Measurements from ENCODE around the gene DHODH.

Gene DHODH

DNA sequence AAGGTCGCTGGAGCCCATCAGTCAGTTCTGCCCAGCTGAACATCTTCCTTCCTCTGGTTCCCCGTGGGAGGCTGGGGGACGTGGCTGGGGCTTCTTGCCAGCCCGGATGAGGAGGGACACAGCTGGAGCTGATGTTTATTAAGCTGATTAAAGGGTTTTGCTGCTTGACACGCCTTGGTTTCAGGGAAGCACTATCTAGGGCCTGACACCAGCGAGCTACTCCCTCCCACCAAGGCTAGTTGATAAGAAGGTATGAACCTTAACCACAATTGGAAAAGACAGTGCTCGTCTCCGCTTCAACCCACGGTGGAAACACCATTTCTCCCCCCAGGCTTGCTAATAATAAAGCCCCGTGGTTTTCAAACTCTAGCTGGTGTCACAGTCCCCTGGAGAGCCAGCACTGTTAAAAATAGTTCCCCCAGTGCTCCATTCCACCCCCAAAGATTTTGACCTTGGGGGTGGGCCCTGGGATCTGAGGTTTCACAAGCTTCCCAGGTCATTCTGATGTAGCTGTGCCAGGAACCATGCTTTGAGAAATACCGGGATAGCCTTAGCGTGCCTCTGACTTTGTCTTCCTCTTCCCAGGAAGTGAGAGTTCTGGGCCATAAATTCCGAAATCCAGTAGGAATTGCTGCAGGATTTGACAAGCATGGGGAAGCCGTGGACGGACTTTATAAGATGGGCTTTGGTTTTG lies 5.5 kb downstream of the DHODH start:
- no peak for DNase-seq (ENCODE audit: low read depth)

DNA sequence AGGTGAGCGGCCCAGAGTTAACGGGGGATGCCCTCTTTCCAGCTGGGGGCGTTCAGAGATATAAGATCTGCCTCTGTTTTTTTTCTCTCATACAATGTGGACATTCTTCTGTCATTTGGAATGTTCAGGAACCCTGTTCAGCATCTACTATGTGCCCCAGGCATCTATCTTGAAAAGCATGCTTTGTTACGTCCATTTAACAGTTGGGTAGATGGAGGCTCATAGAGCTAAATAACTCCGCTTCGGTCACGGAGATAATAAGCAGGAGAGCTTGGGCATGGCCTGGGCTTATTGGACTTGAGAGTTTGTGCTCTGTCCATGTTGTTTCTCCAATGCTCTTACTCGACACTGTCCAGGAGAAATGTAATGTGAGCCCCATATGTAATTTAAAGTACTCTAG lies 6.1 kb downstream of the DHODH start:
- DNase-seq (ENCODE audit: low read depth) = no peak

DNA sequence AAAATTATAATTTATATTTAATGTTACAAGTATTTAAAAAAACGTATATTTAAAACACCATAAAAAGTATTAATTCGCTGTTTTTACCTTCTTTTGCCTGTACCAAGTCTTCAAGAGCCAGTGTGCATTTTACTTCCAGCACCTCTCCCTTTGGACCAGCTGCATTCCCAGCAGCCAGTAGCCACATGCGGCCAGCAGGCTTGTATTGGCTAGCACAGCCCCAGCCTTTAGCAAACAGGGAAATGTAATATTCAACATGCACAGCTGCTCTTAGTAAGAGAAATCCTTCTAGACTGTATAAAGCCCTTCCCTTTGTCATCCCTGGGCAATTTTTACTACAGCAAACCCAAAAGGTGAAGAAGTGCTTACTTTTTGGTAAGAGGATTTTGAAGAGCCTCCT lies 6.6 kb downstream of the DHODH start:
- DNase-seq (ENCODE audit: low read depth) = no peak

DNA sequence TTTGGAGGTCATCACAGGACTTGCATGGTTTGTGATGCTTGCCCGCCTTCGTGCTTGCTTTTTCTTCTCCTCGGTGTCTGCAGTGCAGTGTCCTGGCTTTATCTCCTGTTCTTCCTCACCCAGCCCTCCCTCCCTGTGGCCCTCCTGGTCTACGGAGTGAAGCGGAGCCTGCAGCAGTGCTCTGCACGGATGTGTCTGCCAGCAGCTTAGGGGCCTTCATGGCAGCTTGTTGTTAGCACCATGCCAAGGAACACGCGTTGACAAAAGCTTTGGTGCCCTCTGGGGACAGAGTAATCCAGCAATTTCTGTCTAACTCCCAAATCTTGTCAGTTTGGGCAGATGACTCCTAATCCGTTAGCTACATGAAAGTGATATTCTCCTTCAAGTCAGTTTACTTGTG lies 9.9 kb downstream of the DHODH start:
- DNase-seq (ENCODE audit: low read depth) = no peak

DNA sequence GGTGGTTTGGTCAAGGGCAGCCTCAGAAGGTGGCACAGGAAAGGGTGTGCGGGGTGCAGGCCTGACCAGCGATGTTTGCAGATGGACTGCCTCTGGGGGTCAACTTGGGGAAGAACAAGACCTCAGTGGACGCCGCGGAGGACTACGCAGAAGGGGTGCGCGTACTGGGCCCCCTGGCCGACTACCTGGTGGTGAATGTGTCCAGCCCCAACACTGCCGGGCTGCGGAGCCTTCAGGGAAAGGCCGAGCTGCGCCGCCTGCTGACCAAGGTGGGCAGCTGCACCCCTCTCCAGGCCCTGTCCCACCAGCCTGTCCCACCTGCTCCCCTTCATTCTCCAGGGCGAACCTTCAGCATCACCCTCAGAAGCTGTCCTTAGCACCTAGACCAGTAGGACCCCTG lies 12.5 kb downstream of the DHODH start:
- no peak for DNase-seq (ENCODE audit: low read depth)

DNA sequence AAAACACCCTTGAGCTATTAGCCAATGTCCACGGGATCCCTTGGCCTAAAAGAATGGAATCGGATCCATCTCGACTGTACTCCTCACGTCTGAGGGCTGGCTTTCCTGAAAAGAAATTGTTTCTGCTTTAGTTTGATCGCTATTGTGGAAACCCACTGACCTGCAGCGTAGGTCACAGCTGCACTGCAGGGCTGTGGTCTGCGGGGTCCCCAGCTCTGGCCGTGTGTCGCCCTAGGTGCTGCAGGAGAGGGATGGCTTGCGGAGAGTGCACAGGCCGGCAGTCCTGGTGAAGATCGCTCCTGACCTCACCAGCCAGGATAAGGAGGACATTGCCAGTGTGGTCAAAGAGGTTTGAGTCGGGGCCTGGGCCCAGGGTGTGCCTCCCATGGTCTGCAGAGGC lies 13.6 kb downstream of the DHODH start:
- DNase-seq (ENCODE audit: low read depth) = no peak

DNA sequence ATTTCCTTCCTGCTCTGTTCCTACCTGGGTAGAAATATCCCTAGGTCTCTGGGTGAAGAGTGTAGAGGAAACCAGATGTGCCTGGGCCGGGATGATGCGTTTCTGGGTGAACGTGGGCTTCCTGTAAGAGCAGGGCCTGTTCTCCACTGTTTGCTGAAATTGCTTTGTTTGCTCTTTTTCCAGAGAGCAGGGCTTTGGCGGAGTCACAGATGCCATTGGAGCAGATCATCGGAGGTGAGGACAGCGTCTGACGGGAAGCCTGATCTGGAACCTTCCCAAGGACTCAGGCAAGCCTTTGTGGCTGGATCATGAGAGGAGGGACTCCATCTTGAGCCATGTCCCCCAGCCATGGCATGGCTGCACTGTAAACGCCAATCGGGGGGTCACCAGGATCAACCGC lies 15.4 kb downstream of the DHODH start:
- no peak for DNase-seq (ENCODE audit: low read depth)

DNA sequence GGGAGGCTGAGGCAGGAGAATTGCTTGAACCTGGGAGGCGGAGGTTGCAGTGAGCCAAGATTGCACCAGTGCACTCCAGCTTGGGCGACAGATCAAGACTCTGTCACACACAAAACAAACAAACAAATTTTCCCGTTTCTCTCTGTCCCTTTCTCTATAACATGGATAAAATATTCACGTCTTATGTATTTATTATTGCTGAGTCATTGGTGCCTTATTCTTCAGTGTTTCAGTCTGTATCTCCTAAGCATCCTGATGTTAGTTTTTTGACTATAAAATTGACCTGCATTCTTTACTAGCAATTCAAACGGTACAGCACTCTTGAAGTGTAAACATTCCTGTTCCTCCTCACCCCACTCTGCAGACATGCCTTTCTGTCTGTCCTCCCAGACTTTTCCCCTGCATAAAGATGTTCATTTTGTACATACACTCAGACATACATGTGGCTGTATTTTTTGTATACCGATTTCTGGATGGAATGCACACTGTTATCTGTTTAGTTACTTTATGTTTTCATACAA lies 16.4 kb downstream of the DHODH start:
- DNase-seq (ENCODE audit: low read depth) = no peak

DNA sequence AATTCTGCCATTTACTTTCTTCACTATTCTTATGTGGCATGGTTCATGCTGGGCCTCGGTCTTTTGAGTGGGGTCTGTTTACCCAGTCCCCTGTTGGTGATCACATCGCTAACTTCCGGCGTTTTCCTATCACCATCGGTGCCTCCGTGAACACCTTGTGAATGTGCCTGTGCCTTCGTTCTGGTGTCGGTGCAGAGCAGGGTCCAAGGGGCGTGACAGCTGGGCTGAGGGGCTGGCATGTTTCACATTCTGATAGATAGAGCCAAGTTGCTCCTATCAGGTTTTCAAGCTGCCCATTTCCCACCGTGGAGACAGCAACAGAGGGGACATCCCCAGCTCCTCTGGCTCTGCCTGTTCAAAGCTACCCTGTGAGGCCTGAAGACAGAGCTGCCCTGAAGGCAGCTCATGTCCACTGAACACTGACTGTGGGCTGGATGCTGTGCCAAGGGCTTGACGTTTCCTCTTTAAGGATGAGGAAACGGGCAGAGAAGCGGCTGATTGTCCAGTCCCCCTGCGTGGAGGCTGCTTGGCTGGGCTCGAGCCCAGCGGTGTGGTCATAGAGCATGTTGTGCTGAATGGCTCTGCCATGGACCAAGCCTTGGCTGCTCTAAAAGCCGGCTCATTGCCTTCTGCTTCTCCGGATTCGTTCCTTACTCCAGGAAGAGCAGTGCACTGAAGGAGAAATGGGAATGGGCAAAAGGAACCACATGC lies 17.0 kb downstream of the DHODH start:
- DNase-seq (ENCODE audit: low read depth) = no peak

DNA sequence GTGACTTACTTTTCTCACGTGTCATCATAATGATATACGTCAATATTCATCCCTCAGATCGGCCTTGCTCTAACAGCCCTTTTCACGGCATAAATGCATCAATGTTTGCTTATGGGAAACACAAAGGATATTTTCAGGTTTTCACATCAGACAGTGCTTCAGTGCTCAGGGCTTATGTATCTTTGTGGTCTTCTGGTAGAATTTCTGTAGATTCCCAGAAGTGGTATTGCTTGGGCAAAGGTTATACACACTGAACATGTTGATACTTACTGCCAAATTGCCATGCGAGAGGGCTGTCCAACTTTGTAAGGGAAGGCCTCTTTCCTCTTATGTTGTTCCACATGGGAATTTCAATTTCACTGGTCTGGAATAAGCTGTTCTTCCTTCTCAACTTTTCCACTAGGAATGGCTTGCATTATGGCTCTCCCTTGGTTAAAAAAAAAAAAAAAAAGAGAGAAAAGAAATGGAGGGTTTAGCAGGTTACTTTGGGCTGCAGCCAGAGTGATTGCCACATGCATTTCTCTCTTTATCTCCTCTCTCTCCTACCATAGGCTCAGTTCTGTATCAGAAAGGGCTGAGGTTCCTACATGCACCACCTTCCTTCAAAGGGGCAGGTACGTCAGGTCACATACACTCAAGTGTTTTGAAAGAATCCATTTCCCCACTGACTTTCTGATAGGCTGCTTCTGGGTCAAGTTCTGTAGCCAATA lies 19.3 kb downstream of the DHODH start:
- no peak for DNase-seq (ENCODE audit: low read depth)

DNA sequence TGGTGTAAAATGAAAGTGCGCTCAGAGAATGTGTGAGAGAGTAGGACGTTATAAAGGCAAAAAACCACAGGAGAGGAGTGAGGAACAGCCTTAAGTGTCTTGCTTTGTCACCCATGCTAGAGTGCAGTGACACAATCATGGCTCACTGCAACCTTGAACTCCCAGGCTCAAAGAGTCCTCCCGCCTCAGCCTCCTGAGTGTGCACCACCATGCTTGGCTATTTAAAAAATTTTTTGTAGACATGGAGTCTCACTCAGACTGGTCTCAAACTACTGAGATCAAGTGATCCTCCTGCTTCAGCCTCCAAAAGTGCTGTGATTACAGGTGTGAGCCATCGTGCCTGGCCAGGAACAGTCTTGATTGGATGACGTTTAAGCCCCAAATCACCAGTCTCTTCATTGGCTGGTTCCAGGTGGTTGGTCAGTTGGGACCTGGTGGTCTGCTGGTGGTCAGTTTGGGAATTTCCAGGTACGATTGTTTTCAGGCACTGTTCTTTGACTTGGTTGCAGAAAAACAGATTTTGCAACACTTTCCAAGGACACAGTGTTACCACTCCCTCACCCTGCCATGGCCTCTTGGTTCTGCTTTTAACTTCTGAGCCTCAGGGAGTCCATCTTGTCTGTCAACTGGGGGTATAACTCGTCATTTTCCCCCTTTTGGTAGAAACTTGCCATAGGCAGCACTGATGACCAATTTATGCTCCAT lies 21.2 kb downstream of the DHODH start:
- DNase-seq (ENCODE audit: low read depth) = no peak

DNA sequence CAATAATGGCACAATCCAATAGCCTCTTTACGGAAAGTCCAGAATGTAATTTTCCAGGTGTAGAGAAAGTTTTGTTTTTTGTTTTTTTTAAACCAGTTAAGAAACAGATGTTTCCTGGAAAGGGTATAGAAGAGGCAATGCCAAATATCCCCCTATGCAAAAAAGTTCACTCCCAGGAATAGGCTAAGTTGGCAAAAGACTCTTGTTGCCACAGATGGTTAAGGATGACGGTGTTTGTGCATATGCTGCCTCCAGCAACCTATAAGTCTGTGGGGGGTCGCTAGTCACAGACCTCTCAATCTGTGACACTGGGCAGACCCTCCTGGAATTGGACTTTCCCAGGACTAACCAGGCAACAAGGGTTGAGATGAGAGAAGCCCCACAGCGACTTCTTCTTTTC lies 24.9 kb downstream of the DHODH start:
- no peak for DNase-seq (ENCODE audit: low read depth)

DNA sequence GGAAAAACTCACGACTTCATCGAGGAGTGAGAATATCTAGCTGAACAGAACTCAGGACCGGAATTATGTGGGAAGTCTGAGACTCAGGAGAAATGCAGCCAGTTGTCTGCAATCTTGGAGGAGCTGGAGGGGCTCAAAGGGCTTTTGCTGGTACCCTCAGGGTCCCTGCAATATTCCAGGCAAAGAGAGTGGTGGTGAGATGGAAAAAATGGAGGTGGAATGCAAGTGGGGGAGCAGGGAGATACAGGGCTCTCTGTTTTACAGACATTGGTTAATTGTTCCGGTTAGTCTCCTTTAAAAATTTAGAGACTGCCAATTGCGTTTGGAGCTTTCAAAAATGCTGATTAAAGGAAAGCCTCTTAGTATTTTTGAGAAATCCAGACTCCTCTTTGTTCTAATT lies 27.6 kb downstream of the DHODH start:
- no peak for DNase-seq (ENCODE audit: low read depth)

DNA sequence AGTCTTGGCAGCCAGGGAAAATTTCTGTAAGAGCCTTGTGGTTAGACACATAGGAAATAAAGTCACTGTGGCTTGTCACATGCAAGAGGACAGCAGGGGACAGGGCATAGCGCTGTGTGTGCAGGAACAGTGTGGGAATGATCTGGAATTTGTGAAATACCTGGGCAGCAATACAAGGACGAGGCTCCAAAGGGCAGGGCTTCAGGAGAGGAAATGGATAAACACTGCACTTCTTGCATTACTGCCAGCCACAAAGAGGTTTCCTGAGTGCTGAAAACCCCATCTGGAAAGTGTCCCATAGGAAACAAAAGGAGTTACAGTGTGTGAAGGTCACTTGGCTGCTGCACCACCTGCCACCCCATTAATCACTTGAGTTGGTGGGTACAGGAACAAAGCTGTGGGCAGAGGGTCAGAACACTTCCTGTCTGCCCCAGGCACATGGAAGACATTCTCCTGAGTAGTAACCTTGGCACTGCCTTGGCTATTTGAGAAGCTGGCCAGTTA lies 33.7 kb downstream of the DHODH start:
- no peak for DNase-seq (ENCODE audit: low read depth)

DNA sequence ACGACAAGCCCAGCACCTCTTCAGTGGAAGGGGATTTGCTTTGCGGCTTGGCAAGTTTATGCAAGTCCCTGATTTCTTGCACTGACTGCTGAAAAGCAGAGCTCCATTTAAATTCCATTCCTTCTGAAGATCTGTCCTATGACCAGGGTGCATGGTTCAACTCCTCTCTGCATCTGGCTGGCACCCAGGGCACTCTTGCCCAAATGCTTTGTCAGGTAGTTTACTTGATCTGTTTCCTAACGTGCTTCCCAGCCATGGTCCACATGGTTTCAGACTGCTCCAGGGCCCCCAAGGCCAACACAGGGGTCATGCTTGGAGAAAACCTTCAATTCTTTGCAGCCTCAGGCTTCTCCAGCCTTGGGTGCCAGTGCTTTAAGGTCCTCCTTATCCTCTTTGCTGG lies 34.5 kb downstream of the DHODH start:
- no peak for DNase-seq (ENCODE audit: low read depth)

DNA sequence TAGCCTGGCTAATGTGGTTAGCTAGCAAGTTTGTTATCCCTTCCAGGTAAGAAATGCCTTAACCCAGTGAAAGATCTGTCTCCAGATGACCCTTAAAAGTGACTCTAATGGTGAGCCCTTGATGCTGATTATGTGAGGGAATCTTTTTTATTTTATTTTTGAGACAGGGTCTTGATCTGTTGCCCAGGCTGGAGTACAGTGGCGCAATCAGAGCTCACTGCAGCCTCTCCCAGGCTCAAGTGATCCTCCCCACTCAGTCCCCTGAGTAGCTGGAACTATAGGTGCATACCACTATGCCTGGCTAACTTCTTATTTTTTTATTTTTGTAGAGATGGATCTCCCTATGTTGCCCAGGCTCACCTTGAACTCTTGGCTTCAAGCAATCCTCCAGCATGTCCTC lies 35.0 kb downstream of the DHODH start:
- no peak for DNase-seq (ENCODE audit: low read depth)

DNA sequence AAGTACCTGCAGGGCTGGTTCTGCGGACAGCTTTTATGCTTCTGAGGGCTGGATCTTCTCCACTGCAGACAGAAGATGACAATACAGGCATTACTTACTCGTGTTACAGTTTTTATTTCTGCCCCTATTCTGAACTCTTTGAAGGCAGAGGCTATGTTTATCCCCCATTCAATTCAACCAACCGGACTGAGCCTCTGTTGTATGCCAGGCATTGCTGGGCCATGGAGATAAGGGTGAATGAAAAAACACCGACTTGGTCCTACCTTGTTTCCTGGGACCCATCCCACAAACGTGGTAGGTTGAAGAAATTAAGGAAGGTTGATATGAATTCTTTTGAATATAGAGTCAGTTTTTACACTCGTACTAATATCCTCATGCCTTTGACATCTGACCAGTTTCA lies 35.8 kb downstream of the DHODH start:
- no peak for DNase-seq (ENCODE audit: low read depth)

DNA sequence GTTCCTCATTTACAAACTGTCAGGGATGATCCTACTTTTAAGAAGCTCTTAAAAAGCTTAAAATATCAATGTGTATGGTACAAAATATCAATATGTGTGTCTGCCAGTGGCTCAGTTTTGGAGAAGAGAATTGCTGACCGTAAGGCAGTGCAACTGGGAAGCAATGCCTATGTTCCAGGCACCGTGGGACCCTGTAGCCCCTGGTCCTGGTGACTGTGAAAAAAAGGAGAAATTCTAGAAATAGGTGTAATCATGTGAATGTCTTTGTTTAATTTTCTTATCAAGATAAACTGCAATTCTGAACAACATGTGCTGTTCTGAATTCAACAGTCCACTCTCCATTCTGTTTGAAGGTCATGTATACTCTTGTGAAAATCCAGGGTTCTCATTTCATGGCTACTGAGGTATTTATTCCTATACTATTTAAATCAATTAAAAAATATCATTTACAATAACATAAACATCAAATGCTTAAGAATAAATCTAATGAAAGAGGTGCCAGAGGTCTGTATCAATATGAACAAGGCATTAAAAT lies 36.3 kb downstream of the DHODH start:
- no peak for DNase-seq (ENCODE audit: low read depth)

DNA sequence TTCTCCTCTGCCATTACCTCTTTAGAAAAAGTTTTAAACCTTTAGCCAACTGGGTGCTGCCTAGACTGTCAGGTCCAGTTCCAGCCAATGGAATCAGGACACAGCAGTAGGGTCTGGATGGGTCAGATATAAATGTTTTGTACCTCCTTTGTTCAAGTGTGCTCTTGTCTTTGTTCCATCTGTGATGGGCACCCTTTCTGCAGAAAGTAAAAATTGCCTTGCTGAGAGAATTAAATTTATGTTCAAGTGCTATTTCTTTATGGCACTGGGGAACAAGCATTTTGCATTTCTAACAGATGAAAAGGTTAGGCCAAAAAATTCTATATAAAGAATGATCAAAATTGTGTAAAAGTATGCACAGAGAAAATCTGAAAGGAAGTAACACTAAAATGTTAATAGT lies 40.6 kb downstream of the DHODH start:
- no peak for DNase-seq (ENCODE audit: low read depth)

DNA sequence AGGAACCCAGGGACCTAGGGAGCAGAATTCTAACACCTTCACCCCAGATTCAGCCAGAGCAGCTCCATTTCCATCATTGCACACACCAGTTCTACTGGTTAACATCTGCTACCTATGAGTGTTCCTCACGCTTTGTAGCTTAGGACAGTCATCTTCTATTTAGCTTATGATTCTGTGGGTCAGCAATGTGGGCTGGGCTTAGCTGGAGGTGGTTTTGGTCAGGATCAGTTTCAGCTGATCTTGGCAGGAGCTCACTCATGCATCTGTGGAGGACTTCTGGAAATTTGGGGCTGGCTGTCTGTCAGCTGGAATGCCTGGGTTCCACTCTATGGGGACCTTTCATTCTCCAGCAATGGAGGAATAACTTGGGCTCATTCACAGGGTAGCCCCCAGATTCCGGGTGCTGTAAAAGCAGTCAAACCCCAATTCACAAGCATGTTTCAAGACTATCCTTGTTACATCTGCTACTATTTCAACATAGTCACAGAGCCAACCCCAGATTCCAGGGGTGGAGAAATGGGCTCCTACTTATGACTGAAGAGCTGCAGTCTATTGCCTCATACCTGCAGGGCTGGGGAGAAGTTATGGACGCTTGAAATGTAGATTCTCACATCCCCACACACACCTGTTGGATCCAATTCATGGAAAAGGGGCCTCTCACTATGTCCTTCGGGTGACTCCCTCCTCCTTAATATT lies 42.4 kb downstream of the DHODH start:
- no peak for DNase-seq (ENCODE audit: low read depth)

DNA sequence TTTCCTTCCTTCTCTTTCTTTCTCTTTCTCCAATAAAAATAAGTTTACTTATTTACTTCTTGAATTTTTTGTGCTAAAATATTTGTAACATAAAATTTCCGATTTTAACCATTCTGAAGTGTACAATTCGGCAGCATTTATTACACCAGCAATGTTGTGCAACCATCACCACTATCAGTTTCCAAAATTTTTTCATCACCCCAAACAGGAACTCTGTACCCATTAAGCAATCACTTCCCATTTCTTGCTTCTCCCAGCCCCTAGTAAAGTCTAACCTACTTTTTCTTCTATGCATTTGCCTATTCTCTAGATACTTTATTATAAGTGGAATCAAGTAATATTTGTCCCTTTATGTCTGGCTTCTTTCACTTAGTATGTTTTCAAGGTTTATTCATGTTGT lies 43.3 kb downstream of the DHODH start:
- DNase-seq (ENCODE audit: low read depth) = no peak

Measured in stimulated activated CD8-positive, alpha-beta memory T cell treated with anti-CD3 and anti-CD28 coated beads, Interleukin-7, amount 100 ng/mL, for 24 hours (primary cell).